Erythroblast (primary cell): ENCODE data around the gene BRWD1.

Experiments
- DNase-seq, 2 experiments: peaks; one replicate each; lab custom pipeline; 2025; lab: John Stamatoyannopoulos, UW
- GATA1 ChIP-seq: IDR thresholded peaks from 2 replicates; pipeline ENCODE4 v1.6.1; 2011; ENCODE audit warnings: low read depth, mild to moderate bottlenecking, control low read depth, low read length, moderate library complexity
- POLR2A ChIP-seq: IDR thresholded peaks from 2 replicates; pipeline ENCODE4 v1.6.1; 2011; ENCODE audit warnings: mild to moderate bottlenecking, low read length

The BRWD1 gene

DNA sequence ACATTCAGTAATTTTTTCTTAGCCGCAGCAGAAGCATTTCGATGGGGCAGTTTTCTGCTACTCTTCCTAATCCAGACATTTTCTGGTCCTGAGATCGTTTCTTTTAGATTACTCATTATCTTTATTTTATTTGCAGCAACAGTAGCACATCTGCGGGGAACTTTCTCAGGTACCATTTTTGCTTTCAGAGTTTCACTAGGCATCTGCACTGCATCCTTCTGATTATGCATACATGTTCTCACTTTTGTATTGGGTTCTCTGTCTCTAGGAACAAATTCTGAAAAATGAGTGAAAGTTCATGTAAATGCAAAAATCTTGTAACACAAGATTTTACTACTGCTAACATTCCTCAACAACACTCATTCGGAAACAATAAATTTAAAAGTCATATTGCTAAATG, 126.3 kb downstream of the BRWD1 start:
- no peak for DNase-seq
- TF ChIP-seq POLR2A (no peak), GATA1 (no peak)

DNA sequence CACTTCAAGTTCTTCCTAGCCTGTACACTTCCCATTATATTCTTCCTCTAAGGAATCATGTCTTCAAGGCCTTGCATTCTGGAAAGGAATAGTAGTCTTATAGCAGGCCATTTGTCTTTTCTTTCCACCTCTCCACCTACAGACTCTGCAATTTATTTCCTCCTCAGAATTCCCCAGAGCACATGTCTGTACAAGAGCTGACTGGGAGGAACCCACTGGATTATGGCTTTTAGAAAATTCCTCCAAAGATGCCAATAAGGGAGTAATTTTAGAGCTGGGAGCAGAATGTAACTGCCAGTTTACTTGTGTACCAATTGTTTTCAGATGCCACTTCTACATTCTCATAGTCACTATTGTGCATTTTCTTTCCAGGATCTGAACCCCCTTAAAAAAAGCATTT, 126.8 kb downstream of the BRWD1 start:
- TF ChIP-seq GATA1 (no peak), POLR2A (no peak)

DNA sequence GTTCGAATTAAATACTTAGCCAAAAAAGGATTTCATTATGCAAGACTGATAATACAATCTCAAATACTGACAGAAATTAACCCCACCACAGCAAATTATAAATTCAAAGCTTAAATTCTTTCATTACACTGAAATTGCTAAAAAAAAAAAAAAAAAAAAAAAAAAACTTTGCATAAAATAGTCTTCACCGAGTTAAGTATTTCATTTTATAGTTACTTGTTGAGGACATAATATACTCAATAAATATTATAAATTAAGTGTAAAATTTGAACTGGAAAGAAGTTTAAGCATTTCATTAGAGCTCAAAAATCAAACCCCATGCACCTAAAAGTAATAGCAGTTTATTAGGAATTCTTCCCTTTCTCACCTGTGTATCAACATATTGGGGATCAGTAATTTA, 128.3 kb downstream of the BRWD1 start:
- TF ChIP-seq GATA1: no peak
- no peak for TF ChIP-seq POLR2A
- no peak for DNase-seq

More for the DNA sequence above, 126.8 kb downstream of the BRWD1 start:
- DNase-seq: no peak

- DNase-seq: peak; percentile 45 to 56
- TF ChIP-seq GATA1: no peak
- no peak for TF ChIP-seq POLR2A
These were observed 129.1 kb downstream of the BRWD1 start for GRCh38 chr21:39184050-39184980.

GRCh38 chr21:39183272-39184049, 130.0 kb downstream of the BRWD1 start, which contains the start of gene PSMG1:
PSMG1 (minus strand) TSS chr21:39183451; CDS start chr21:39183385, 66 bp downstream.
- DNase-seq: peak; percentile 97 to 98
- TF ChIP-seq GATA1 (no peak), POLR2A (peak; percentile 92)

DNA sequence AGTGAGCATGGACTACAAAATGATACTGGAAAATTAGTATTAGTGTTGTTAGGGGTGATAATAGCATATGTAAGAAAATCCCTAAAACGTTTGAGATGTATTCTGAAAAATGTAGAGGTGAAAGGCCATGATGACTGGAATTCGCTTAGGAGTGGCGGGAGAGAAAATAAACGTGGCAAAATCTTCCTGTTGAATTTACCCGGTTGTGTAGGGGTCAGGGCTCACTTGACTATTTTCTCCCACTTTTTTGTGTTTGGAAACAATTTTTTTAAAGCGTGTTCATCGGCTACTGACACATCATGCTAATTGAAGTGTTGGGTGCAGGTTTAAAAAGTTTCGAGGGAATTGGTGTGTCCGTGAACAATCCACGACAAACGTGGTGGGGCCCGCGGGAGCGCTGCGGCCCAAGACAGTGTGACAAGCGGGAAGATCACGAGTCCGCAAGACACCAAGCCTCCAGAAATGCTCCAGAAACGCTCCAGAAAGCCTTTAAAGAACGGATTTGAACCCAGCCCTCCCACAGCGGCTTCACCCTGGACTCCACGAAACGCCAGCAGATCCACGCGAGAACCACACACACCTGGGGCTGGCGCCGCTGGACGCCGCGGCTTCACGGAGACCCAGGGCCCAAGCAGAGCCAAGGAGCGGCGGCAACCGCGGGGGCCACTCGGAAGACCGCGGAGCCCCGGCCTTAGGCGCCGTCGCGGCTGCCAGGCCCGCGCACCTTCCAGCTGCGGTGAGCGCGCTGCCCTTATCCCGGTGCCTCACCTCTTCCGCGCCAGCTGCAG, 130.8 kb downstream of the BRWD1 start:
- DNase-seq: peak; percentile 68 to 73
- no peak for TF ChIP-seq POLR2A
- TF ChIP-seq GATA1: no peak

DNA sequence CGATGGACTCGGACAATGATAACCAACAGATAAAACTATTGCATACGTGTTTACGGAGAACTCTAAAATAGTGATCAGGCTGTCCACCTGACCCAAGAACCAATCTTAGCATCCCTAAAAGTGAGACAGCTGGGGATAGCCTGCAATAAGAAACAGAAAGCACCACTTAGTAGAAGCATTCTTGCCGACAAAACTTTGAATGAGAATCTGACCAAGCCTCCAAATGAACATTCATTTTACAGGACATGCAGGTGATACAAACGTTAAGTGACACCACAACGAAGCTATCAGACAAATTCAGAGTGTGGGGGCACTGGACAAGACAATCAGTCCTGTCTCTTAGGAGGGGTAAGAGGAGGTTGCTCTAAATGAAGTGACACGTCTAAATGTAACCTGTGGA, 131.4 kb downstream of the BRWD1 start:
- no peak for TF ChIP-seq POLR2A
- no peak for TF ChIP-seq GATA1
- DNase-seq: peak; percentile 37 to 42

DNA sequence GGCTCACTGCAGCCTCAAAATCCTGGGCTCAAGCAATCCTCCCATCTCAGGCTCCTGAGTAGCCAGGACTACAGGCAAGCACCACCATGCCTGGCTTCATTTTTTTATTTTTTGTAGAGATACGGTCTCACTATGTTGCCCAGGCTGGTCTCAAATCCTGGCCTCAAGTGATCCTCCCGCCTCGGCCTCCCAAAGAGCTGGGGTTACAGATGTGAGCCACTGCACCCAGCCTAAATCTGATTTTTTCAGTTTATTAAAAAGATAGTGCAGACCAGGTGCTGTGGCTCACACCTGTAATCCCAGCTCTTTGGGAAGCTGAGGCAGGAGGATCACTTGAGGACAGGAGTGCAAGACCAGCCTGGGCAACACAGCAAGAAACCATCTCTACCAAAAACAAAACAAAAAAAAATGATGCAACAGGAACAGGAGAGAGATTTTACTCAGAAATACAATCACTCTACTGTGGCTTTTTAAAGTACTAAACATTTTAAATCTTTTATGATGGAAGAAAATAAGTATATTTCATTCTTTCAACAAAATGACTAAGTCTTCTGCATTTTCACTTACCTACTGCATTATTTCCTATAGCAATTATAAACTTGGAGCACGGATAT, 132.1 kb downstream of the BRWD1 start:
- no peak for TF ChIP-seq GATA1
- TF ChIP-seq POLR2A: no peak

DNA sequence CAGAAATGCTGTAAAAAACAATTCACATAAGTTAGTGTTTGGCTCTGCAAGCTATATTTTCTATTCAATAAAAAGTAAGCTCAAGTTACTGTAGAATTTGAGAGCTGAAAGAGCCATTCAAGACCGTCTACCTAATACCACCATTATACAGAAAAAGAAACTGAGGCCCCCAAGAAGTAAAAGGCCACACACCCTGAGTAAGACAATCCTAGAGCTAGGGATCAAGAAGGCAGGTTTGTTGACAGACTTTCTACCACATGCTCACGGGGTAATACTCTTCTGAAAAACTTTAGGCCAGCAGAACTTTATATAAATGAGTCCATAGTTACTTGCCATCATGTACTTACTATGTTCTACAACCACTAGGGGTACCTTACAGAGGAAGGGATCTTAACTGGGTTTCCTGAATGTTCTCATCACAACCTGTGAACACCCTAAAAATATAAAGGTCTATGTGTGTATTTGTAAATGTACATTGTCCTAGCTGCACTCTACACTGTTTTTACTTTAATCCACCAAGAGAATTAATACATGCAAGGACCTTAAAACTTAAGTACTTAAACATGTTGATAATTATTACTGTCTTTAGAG, 132.9 kb downstream of the BRWD1 start:
- DNase-seq: peak; percentile 32
- no peak for TF ChIP-seq GATA1
- TF ChIP-seq POLR2A: no peak

More for the DNA sequence above, 132.1 kb downstream of the BRWD1 start:
- no peak for DNase-seq

DNA sequence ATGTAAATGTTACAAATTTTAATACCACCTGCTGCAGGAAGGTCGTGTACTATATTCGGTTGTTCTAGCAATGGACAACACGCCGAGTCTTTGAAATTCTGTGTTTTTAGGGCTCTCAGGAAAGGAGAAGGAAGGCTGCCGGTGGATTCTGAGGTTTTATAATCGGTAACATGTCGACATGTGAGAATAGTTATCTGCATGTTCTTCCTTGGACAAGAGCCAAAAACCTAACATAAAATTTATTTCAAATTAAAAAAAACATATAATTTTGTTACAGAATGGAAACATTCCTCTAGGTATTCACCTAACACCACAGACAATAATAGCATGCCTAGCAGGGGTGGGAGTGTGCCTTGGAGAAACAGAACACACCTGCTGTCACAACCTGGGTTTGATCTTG, 135.0 kb downstream of the BRWD1 start:
- TF ChIP-seq POLR2A (no peak), GATA1 (no peak)
- DNase-seq: no peak

GRCh38 chr21:39176271-39176709, 137.1 kb downstream of the BRWD1 start:
- no peak for DNase-seq
- no peak for TF ChIP-seq GATA1
- TF ChIP-seq POLR2A: no peak

GRCh38 chr21:39175665-39176064, 137.8 kb downstream of the BRWD1 start:
- TF ChIP-seq GATA1: no peak
- no peak for TF ChIP-seq POLR2A
- no peak for DNase-seq
